GM10266 (cell line): ENCODE results near the gene UBE2L6.

ENCODE experiments used
- DNase-seq: peaks from one replicate; pipeline ENCODE4 v3.0.0; 2012; ENCODE audit errors: extremely low spot score
- TF ChIP-seq, protein P1 (sequence below): IDR thresholded peaks from 2 replicates; pipeline ENCODE4 v1.5.1; 2012; ENCODE audit warnings: mild to moderate bottlenecking, low read depth; ENCODE audit not compliant: control insufficient read depth, insufficient read depth; ENCODE audit errors: missing control alignments

UBE2L6 gene

DNA sequence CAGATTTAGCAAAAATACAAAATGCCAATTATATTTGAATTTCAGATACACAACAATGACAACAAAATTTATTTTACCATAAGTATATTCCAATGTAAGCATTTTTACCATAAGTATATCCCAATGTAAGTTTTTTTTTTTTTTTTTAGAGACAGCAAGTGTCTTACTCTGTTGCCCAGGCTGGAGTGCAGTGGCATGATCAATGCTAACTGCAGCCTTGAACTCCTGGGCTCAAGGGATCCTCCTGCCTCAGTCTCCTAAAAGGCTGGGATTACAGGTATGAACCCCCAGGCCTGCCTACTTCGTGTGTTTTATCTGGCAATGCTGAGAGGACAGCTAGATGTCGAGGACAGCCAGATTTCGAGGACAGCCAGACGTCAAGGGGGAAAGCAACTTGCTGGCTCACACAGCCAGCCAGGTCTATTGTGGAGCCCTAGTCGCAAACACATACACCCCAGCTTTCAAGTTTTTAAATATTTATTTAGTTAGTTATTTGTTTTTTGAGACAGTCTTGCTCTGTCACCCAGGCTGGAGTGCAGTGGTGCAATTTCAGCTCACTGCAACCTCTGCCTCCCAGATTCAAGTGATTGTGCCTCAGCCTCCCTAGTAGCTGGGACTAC is 28.9 kb upstream of the UBE2L6 start:
- TF ChIP-seq, protein P1, sequence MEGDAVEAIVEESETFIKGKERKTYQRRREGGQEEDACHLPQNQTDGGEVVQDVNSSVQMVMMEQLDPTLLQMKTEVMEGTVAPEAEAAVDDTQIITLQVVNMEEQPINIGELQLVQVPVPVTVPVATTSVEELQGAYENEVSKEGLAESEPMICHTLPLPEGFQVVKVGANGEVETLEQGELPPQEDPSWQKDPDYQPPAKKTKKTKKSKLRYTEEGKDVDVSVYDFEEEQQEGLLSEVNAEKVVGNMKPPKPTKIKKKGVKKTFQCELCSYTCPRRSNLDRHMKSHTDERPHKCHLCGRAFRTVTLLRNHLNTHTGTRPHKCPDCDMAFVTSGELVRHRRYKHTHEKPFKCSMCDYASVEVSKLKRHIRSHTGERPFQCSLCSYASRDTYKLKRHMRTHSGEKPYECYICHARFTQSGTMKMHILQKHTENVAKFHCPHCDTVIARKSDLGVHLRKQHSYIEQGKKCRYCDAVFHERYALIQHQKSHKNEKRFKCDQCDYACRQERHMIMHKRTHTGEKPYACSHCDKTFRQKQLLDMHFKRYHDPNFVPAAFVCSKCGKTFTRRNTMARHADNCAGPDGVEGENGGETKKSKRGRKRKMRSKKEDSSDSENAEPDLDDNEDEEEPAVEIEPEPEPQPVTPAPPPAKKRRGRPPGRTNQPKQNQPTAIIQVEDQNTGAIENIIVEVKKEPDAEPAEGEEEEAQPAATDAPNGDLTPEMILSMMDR: no peak
- no peak for DNase-seq

DNA sequence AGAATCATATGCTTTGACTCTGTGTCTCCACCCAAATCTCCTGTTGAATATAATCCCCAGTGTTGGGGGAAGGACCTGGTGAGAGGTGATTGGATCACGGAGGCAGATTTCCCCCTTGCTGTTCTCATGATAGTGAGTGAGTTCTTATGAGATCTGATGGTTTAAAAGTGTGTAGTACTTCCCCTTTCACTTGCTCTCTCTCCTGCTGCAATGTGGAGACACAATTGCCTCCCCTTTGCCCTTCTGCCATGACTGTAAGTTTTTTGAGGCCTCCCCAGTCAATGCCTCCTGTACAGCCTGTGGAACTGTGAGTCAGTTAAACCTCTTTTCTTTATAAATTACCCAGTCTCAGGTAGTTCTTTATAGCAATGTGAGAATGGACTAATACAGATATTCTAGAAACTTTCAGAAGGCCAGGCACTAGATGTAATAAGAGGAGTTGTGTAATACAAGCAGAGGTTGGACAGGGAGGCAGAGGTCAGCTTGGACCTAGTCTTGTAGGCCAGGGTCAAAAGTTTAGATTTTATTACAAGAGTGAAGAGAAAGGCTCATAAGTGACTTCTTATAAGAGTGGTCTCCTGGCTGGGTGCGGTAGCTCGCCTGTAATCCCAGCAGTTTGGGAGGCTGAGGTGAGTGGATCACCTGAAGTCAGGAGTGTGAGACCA is 20.7 kb upstream of the UBE2L6 start:
- TF ChIP-seq, protein P1: no peak
- DNase-seq: no peak

DNA sequence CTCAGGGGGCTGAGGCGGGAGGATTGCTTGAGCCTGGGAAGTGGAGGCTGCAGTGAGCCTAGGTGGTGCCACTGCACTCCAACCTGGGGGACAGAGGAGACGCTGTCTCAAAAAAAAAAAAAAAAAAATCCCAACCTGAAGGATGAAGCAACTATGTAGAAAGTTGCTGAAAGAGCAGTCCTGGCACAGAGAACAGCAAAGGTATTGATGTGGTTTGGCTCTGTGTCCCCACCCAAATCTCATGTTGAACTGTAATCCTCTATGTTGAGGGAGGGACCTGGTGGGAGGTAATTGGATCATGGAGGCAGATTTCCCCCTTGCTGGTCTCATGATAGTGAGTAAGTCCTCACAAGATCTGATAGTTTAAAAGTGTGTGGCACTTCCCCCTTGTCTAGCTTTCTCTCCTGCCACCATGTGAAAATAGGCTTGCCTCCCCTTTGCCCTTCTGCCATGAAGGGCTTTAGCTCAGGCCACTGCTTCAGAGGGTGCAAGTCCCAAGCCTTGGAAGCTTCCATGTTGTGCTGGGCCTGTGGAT is 19.3 kb upstream of the UBE2L6 start:
- TF ChIP-seq, protein P1: no peak
- no peak for DNase-seq

DNA sequence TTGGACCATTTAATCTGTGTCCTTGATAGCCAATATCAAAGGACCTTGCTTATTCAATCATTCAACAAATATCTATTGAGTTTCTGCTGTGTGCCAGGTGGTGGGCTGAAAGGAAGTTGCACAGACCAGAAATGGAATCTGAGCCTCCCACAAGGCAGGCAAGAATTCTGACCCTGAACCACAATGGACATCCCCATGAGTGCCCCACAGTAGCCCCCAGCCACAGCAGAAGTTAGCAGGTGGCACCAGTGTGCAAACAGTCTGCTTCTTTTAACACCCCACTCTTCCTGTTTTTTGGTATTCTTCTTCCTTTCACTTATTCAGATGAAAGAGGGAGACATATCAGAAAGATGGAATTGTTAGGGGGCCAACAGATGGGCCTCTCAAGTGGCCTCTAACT is 17.8 kb upstream of the UBE2L6 start:
- DNase-seq: no peak
- TF ChIP-seq, protein P1: no peak

GRCh38 chr11:57584341-57584740 is 16.9 kb upstream of the UBE2L6 start:
- no peak for DNase-seq
- TF ChIP-seq, protein P1: no peak

DNA sequence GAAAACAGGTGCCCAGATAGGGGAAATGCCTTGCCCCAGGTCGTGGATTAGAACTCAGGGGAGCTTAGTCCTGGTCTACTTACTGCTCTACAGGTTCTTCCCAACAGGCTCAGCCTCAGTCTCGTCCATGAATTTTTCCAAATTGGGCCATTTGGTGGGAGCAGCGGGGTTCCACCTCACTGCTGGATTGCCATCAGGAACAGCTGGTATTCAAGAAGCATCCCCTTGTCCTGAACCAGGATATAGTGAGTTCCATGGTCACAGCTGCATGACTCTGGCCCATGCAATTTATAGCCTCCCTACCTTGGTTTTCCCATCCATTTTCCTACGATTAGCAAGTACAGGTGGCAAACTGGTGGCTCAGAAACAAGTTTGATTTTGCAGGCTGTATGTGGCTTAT is 6.6 kb upstream of the UBE2L6 start:
- DNase-seq: no peak
- TF ChIP-seq, protein P1: no peak

GRCh38 chr11:57571606-57572005 is 4.1 kb upstream of the UBE2L6 start:
- DNase-seq: no peak

More at GRCh38 chr11:57571606-57572005, 4.1 kb upstream of the UBE2L6 start:
- TF ChIP-seq, protein P1: no peak
